ENCODE data around the gene BEGAIN.

DNA sequence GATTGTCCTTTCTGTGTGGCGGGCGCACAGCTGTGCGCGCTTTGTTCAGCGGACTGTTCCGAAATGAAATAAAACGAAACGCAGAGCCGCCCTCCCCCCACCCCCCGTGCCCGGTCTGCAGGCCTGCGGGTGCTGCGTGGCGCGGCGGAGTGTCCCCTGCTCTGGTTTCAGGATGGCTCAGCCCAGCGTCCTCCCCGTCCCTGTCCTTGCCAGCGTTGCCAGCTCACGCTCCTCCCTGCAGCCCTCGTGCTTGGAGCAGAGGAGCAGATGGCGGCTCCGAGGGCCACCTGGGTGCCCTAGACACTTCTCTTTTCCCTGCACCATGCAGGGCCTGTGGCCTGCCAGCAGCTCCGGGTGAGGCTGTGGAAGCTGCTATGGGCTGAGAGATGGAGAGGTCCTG lies 17.5 kb upstream of the BEGAIN start:
- TF ChIP-seq POLR2A (IDR thresholded peaks at IDR 0.05), result no peak
- TF ChIP-seq, protein P1, sequence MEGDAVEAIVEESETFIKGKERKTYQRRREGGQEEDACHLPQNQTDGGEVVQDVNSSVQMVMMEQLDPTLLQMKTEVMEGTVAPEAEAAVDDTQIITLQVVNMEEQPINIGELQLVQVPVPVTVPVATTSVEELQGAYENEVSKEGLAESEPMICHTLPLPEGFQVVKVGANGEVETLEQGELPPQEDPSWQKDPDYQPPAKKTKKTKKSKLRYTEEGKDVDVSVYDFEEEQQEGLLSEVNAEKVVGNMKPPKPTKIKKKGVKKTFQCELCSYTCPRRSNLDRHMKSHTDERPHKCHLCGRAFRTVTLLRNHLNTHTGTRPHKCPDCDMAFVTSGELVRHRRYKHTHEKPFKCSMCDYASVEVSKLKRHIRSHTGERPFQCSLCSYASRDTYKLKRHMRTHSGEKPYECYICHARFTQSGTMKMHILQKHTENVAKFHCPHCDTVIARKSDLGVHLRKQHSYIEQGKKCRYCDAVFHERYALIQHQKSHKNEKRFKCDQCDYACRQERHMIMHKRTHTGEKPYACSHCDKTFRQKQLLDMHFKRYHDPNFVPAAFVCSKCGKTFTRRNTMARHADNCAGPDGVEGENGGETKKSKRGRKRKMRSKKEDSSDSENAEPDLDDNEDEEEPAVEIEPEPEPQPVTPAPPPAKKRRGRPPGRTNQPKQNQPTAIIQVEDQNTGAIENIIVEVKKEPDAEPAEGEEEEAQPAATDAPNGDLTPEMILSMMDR (IDR thresholded peaks at IDR 0.05), result no peak

Data from esophagus squamous epithelium (tissue), 4 donors.